Large intestine (tissue), 3 donors: Measurements from ENCODE around the gene CELSR1. TPM values are rescaled to one million over a fixed set of nuclear protein-coding genes. Genes with fewer than 3 reads are reported as not detected.

Experiments
- DNase-seq, 2 donors: peaks; one replicate each; pipeline versions ENCODE4 v3.0.0 to v3.0.0-alpha.2; 2013
- H3K27ac ChIP-seq: one replicate; pipeline ENCODE4 v1.5.1; 2013; ENCODE audit warnings: low read length
- H3K27me3 ChIP-seq: 2 replicates; pipeline ENCODE4 v1.6.1; 2013; ENCODE audit warnings: low read length; ENCODE audit not compliant: control insufficient read depth, insufficient read depth
- H3K36me3 ChIP-seq: 2 replicates; pipeline ENCODE4 v1.6.1; 2013; ENCODE audit warnings: low read length; ENCODE audit not compliant: control insufficient read depth, insufficient read depth
- H3K4me1 ChIP-seq: one replicate; pipeline ENCODE4 v1.6.1; 2013; ENCODE audit warnings: low read length; ENCODE audit not compliant: control insufficient read depth, insufficient read depth
- H3K4me3 ChIP-seq: one replicate; pipeline ENCODE4 v1.5.1; 2013; ENCODE audit warnings: low read length
- H3K9me3 ChIP-seq: one replicate; pipeline ENCODE4 v1.6.1; 2013; ENCODE audit warnings: mild to moderate bottlenecking, low read depth, low read length, moderate library complexity; ENCODE audit not compliant: control insufficient read depth
- WGBS: methylation state at CpG from one replicate; pipeline ENCODE4 v1.1.5; 2013; ENCODE audit warnings: low lambda C conversion rate; ENCODE audit not compliant: insufficient coverage; 5-methylcytosine and 5-hydroxymethylcytosine counted together
- polyA plus RNA-seq: library from polyadenylated mRNA; unstranded; fragments of 120-200 nt; gene quantifications from one replicate; pipeline ENCODE4 v1.2.1, GENCODE V29; 2013

CELSR1 gene
- polyA plus RNA-seq, 1 donor: 5.9 TPM

DNA sequence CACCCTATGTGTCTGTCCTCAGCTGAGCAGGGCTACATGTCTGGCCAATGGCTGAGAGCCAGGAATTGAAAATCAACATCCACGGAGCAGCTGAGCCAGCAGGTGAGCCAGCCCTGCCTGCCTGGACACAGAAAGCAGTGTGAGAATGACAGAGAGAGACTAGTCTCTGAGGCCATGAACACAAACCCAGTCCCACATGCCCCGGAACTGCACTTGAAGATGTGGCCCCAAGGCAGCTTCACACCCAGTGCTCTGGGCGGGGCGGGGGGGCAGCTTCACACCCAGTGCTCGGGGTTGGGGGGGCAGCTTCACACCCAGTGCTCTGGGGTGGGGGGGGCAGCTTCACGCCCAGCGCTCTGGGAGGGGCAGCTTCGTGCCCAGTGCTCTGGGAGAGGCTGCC lies 164.3 kb downstream of the CELSR1 start:
- Histone ChIP-seq H3K4me1 (peaks cover 29% of the 10 kb centered on the region), H3K36me3 (no peaks in the 10 kb centered on the region), H3K9me3 (peaks cover 23% of the 10 kb centered on the region), H3K27me3 (no peaks in the 10 kb centered on the region), H3K27ac (no peak overlapping the region), H3K4me3 (no peak overlapping the region)
- no CpG with 5 or more reads among the region's 8 CpGs for WGBS
- no peak for DNase-seq

DNA sequence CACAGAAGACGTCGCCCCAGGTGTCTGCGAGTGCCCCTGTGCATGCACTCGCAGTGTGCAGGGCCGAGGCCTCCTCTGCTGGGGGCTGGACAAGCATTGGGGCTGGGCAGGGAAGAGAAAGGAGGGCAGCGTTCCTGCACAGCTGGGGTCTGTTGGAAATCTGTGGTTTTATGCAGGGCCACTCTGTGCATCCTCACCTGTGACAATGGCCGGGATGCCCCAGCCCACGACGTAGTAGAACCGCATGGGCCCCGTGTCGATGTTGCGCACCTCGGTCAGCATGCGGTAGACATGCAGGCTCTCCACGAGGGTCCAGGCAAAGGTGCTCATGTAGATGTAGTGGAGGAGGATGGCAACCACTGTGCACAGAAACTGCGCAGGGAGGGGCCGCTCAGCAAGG lies 164.7 kb downstream of the CELSR1 start:
- Histone ChIP-seq H3K27ac (no peak overlapping the region), H3K9me3 (peaks cover 23% of the 10 kb centered on the region), H3K4me1 (peaks cover 25% of the 10 kb centered on the region), H3K4me3 (no peak overlapping the region), H3K27me3 (no peaks in the 10 kb centered on the region), H3K36me3 (no peaks in the 10 kb centered on the region)
- no CpG with 5 or more reads among the region's 18 CpGs for WGBS
- DNase-seq: no peak

DNA sequence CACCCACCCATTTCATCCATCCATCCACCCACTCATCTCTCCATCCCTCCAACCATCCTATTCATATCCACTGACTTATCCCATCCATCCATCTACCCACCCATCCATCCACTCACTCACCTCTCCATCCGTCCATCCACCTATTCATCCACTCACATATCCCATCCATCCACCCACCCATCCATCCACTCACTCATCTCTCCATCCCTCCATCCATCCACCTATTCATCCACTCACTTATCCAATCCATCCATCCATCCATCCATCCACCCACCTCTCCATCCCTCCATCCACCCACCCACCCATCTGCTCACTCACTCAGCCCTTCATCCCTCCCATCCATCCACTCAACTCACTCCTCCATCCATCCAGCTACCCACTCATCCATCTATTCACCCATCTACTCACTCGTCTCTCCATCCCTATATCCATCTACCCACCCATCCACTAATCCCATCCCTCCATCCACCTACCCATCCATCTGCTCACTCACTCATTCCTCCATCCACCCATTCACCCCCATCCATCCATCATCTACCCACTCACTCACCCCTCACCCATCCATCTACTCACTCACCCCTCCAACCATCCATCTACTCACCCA lies 165.7 kb downstream of the CELSR1 start:
- Histone ChIP-seq H3K4me1 (peaks cover 15% of the 10 kb centered on the region), H3K36me3 (no peaks in the 10 kb centered on the region), H3K4me3 (no peak overlapping the region), H3K27me3 (no peaks in the 10 kb centered on the region), H3K27ac (no peak overlapping the region), H3K9me3 (peaks cover 20% of the 10 kb centered on the region)
- no peak for DNase-seq
- WGBS: 100% methylated on average over 2 of the region's 2 CpGs

DNA sequence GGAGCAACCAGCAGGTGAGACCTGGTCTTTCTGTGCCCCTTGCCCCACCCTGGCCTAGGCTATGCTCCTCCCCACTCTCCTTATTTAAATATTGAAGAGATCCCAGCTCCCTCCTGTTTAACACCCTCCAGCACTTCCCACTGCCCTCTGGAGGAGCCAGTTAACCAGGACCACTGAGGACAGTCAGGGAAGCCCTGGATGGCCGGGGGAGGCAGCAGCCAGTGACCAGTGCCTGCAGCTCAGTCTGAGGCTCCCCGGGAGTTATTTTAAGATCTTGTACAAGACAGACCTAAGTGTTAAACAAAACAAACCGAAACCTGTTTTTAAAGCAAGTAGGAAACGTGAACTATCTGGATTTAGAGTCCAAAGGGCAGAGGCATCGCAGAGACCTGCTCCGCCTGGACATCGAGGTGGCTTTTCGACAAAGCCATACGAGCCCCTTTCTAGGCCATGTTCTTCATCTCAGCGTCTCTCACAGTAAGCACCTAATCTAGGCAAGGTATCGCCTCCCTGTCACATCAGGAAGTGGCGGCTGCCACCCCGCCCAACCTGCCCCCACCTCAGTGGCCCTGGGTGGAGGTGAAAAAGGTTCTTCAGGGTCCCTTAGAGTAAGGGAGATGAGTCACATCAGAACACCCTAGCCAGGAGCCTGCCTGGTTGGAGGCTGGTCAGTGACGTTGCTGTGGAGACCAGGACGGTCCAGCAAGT lies 166.7 kb downstream of the CELSR1 start:
- Histone ChIP-seq H3K27ac (peak overlapping the region; percentile 52), H3K36me3 (no peaks in the 10 kb centered on the region), H3K9me3 (peaks cover 14% of the 10 kb centered on the region), H3K4me3 (peak overlapping the region; percentile 8), H3K4me1 (peaks cover 14% of the 10 kb centered on the region), H3K27me3 (no peaks in the 10 kb centered on the region)
- DNase-seq: peak; percentile 50 to 82
- no CpG with 5 or more reads among the region's 15 CpGs for WGBS

DNA sequence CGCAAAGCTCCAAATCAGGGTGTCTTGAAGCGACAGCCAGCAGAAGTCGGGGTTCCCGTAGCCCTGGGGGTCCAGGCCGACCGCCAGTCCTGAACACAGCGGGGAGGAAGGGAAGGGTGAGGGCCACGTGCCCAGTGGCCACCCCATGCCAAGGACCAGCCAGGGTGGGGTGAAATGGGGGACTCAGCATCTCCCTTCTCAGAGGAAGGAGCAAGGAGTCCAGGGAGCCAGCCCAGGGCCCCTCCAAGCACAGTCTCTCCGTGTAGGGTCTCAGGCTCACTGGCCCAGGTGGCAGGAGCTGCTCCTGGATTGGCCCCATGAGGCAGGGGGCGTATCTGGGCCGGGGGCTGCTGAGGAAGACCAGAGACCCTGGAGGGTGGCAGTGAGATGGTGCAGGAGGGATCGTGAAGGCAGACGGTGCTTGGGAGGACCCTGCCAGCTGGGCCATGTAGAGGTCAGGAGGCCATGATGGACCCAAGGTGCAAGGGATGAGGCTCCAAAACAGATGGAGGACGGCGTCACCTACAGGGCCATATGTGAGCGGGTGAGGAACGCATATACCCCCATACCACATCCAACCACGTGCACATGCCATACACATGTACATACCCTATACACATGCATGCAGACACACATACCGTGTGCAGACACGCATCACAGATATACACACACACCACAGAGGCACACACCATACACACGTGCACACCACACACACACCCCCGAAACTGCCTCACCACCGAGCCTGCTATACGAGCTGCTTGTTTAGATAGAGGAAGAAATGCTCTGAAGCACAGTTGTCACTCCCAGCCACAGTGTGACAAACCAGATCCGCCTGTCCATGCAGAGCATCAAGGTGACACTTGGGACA lies 167.5 kb downstream of the CELSR1 start:
- H3K27me3 ChIP-seq: no peaks in the 10 kb centered on the region
- no peak for DNase-seq
- no peak overlapping the region for H3K4me3 ChIP-seq
- peaks cover 14% of the 10 kb centered on the region for H3K4me1 ChIP-seq
- H3K36me3 ChIP-seq: no peaks in the 10 kb centered on the region
- WGBS: no CpG with 5 or more reads among the region's 25 CpGs
- H3K27ac ChIP-seq: no peak overlapping the region
- peaks cover 9% of the 10 kb centered on the region for H3K9me3 ChIP-seq

DNA sequence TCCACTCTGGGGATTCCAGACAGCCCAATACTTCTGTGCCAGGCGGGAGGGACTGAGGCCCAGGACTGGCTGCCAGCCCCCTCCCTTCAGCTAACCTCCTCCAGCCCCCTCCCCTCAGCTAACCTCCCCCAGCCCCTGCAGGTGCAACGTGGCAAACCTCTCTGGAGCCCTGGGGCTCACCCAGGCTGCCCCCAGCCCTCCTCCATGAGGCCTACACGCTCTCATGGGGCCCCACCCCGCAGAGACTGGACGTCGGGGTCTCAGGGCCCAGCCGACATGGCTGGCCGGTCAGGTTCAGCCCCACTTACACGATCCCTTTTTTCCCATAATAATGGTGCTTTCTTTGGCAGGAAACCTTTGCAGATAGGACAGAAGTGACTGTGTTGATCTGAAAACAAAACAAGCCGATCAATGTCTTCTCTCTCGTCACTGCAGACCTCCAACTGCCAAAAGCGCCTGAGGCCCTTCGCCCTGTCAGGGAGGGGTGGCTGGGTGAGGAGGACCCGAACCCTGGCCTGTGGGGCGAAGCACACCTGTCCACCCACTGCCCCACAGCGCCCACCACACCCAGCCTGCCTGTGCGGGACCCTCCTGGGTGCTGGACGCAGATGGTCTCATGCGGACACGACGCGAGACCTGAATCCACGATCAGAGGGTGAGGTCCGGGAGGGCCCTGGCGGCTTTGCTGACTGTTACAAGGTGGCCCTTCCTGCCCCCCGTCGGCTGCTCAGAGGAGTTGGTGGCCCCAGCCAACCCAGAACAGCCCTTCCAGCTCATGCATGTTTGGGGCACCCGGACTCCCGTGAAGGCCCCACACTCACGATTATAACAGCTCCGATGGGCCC lies 168.3 kb downstream of the CELSR1 start:
- DNase-seq: no peak
- Histone ChIP-seq H3K4me3 (no peak overlapping the region), H3K4me1 (peaks cover 14% of the 10 kb centered on the region), H3K36me3 (no peaks in the 10 kb centered on the region), H3K9me3 (peaks cover 2% of the 10 kb centered on the region), H3K27me3 (no peaks in the 10 kb centered on the region), H3K27ac (no peak overlapping the region)
- 90% methylated on average over 2 of the region's 31 CpGs for WGBS

DNA sequence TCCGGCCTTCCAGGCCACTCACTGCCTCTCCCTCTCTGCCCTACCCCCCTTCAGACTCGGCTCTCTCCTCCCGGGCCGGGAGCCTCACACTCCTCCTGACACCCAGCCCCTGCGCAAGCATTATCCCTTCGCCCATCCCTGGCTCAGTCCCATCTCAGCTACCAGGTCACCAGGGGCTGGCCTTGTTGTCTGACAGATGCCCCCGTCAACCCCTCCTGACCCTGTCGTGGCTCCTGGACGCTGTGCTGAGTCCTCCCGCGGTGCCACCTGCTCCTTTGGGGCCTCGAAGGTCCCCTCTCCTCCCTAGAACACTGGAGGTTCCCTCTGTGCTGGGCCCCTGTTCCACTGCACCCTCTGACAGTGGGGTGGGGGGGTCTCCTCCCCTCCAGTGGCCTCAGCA lies 169.0 kb downstream of the CELSR1 start:
- no peak overlapping the region for H3K4me3 ChIP-seq
- DNase-seq: no peak
- 67% methylated on average over 1 of the region's 12 CpGs for WGBS
- H3K36me3 ChIP-seq: no peaks in the 10 kb centered on the region
- H3K9me3 ChIP-seq: peaks cover 2% of the 10 kb centered on the region
- peaks cover 14% of the 10 kb centered on the region for H3K4me1 ChIP-seq
- no peak overlapping the region for H3K27ac ChIP-seq
- no peaks in the 10 kb centered on the region for H3K27me3 ChIP-seq

DNA sequence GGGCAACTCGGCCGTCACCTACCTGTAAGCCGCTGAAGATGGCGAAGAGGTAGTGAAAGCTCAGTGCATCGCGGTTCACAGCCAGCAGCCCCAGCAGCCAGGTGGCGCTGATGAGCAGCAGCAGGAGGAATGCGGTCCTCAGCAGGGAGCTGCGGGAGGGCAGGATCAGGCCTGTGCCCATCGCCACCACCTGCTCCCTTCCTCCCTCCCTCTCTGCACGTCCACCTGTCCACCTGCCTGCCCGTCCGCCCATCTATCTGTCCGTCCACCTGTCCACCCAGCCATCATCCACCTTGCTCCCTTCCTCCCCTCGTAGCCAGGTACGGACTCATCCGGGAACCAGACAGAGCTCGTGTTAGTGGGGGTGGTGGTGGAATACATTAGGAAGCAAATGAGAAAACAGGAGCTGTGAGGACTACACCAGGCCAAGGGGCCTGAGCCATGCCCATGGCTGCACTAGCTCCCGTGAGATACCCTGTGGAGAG lies 169.7 kb downstream of the CELSR1 start:
- Histone ChIP-seq H3K4me3 (no peak overlapping the region), H3K27me3 (no peaks in the 10 kb centered on the region), H3K9me3 (peaks cover 2% of the 10 kb centered on the region), H3K27ac (no peak overlapping the region), H3K36me3 (no peaks in the 10 kb centered on the region), H3K4me1 (peaks cover 18% of the 10 kb centered on the region)
- DNase-seq: peak; percentile 53 to 57
- 100% methylated on average over 1 of the region's 19 CpGs for WGBS

DNA sequence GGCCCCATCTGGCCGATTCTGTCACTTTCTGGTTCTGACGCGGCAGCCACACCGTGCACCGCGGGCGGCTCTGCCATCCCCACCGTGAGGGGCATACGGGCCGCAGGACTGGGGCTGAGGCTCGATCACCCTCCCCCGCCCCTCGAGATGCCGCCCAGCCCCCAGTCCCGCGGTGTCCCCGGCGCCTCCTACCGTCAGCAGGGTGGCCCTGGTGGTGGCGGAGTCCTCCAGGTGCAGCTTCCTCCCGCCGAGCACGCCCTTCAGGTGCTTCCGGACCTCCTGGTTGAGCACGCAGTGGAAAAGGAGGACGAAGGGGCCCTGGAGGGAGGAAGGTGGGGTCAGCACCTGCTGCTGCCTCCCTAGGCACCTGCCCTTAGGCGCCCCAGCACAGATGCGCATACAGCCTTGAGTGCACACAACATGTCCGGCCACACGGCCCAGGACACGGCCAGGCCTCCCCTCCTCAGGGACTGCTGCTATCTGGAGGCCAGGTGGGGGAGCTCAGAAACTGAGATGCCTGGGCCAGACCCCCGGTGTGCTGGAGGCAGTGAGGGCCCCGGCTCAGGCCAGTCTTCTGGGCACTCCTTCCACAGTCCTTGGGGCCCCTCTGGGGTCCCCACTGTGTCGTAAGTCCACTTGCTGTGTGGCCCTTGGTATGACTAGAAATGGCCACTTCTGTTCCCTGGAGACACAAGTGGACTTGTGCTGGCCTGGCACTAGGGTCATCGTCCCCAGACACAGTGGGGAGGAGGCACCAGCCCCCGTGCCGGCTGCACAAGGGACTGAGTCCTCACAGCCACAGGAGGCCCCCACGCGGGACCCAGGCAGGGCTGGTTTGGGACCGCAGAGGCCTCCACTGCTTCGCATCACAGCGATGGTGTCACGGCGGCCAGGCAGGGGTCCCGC lies 170.4 kb downstream of the CELSR1 start:
- Histone ChIP-seq H3K27ac (no peak overlapping the region), H3K4me1 (peaks cover 25% of the 10 kb centered on the region), H3K36me3 (no peaks in the 10 kb centered on the region), H3K9me3 (peaks cover 2% of the 10 kb centered on the region), H3K4me3 (no peak overlapping the region), H3K27me3 (no peaks in the 10 kb centered on the region)
- DNase-seq: no peak
- WGBS: no CpG with 5 or more reads among the region's 45 CpGs
